Measurements from ENCODE around the gene CCR5AS.

The CCR5AS gene

GRCh38 chr3:46419816-46420215 is 12.9 kb upstream of the CCR5AS start:
- Histone ChIP-seq H3K4me3 (no peak overlapping the region), H3K9me3 (no peaks in the 10 kb centered on the region), H3K27me3 (no peaks in the 10 kb centered on the region), H3K27ac (no peak overlapping the region), H3K36me3 (no peaks in the 10 kb centered on the region), H3K4me1 (no peaks in the 10 kb centered on the region)
- no peak for DNase-seq (ENCODE audit: low spot score in 2 of 2)
- no peak for TF ChIP-seq POLR2AphosphoS5 (IDR thresholded peaks at IDR 0.05)
- TF ChIP-seq CTCF (IDR thresholded peaks at IDR 0.05) = no peak
- no peak for TF ChIP-seq POLR2A (IDR thresholded peaks at IDR 0.05)
- intact Hi-C loops (cut with DNase I; ENCODE audit: low total_unique reads) = loop anchor here (5.0 kb wide), 1 partner anchor 1053 kb away; no protein-coding TSS in a partner anchor

GRCh38 chr3:46417841-46418611 is 11.2 kb upstream of the CCR5AS start:
- TF ChIP-seq POLR2A (IDR thresholded peaks at IDR 0.05) (no peak), CTCF (IDR thresholded peaks at IDR 0.05) (no peak), POLR2AphosphoS5 (IDR thresholded peaks at IDR 0.05) (no peak)
- no peak overlapping the region for H3K4me3 ChIP-seq
- intact Hi-C loops (cut with DNase I; ENCODE audit: low total_unique reads) = loop anchor here (5.0 kb wide), 1 partner anchor 1051 kb away; no protein-coding TSS in a partner anchor
- H3K4me1 ChIP-seq = no peaks in the 10 kb centered on the region
- H3K27me3 ChIP-seq = no peaks in the 10 kb centered on the region
- no peak overlapping the region for H3K27ac ChIP-seq
- H3K9me3 ChIP-seq = no peaks in the 10 kb centered on the region
- DNase-seq (ENCODE audit: low spot score in 2 of 2) = no peak
- no peaks in the 10 kb centered on the region for H3K36me3 ChIP-seq

GRCh38 chr3:46416811-46417510 is 10.1 kb upstream of the CCR5AS start:
- Histone ChIP-seq H3K27me3 (no peaks in the 10 kb centered on the region), H3K36me3 (no peaks in the 10 kb centered on the region), H3K27ac (no peak overlapping the region), H3K9me3 (no peaks in the 10 kb centered on the region), H3K4me3 (no peak overlapping the region), H3K4me1 (no peaks in the 10 kb centered on the region)
- intact Hi-C loops (cut with DNase I; ENCODE audit: low total_unique reads) = loop anchor here (5.0 kb wide), 1 partner anchor 1050 kb away; no protein-coding TSS in a partner anchor
- DNase-seq (ENCODE audit: low spot score in 2 of 2) = no peak
- TF ChIP-seq CTCF (IDR thresholded peaks at IDR 0.05) (no peak), POLR2A (IDR thresholded peaks at IDR 0.05) (no peak), POLR2AphosphoS5 (IDR thresholded peaks at IDR 0.05) (no peak)

GRCh38 chr3:46416125-46416810 is 9.4 kb upstream of the CCR5AS start:
- Histone ChIP-seq H3K36me3 (no peaks in the 10 kb centered on the region), H3K4me3 (no peak overlapping the region), H3K9me3 (no peaks in the 10 kb centered on the region), H3K4me1 (no peaks in the 10 kb centered on the region), H3K27ac (no peak overlapping the region), H3K27me3 (no peaks in the 10 kb centered on the region)
- intact Hi-C loops (cut with DNase I; ENCODE audit: low total_unique reads) = loop anchor here (5.0 kb wide), 1 partner anchor 1049 kb away; no protein-coding TSS in a partner anchor
- TF ChIP-seq CTCF (IDR thresholded peaks at IDR 0.05) = no peak
- no peak for TF ChIP-seq POLR2A (IDR thresholded peaks at IDR 0.05)
- no peak for TF ChIP-seq POLR2AphosphoS5 (IDR thresholded peaks at IDR 0.05)
- no peak for DNase-seq (ENCODE audit: low spot score in 2 of 2)
